ENCODE measurements around the gene ADAM8.
"Not testable (repeated sequence)": the region's sequence is repeated elsewhere in the genome, so short reads cannot be mapped to it uniquely, and the experiment has no call there.

Gene ADAM8

DNA sequence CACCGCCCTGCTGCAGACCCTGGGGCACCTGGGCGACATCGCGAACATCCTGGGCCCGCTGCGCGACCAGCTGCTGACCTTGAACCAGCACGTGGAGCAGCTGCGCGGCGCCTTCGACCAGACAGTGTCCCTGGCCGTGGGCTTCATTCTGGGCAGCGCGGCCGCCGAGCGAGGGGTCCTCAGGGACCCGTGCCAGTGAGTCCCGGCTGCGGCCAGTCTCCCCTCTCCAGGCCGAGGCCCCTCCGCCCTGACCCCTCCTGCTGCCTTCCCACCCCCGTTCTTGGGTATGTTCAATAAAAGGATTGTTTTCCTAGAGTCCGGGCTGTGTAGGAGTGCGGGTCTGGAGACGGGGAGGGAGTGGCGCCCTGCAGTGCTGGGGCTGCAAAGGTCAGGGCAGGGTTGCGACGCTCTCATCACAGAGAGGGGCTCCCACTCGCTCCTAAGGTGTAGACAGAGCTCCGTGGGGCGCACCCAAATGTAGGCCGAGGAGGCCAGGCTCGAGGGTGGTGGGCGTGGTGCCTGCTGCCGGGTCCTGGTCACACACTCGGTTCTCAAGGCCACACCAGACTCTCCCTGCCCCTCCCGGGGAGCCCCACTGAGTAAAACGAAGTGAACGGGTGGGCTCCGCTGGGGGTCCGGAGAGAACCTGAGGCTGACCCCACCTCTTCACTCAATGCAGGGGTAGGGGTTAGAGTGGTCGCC, 45.3 kb downstream of the ADAM8 start:
- no peak for DNase-seq (ENCODE audit: low read depth)

DNA sequence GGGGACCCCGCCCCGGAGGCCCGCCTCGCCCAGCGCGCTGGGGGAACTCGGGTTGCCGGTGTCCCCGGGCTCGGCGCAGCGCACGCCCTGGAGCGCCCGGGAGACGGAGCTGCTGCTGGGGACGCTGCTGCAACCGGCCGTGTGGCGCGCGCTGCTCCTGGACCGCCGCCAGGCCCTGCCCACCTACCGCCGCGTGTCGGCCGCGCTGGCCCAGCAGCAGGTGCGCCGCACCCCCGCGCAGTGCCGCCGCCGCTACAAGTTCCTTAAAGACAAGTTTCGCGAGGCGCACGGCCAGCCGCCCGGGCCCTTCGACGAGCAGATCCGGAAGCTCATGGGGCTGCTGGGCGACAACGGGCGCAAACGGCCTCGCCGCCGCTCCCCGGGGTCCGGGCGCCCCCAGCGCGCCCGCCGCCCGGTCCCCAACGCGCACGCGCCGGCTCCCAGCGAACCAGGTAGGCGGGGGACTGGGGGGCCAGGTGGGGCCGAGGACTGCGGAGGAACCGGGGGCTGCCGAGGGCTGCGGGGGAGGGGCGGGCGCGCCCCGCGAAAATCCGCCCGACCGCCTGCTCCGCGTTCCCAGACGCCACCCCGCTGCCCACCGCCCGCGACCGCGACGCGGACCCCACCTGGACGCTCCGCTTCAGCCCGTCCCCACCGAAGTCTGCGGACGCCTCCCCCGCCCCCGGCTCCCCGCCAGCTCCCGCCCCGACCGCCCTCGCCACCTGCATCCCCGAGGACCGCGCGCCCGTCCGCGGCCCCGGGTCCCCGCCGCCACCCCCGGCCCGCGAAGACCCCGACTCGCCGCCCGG, 46.1 kb downstream of the ADAM8 start:
- DNase-seq (ENCODE audit: low read depth): no peak

DNA sequence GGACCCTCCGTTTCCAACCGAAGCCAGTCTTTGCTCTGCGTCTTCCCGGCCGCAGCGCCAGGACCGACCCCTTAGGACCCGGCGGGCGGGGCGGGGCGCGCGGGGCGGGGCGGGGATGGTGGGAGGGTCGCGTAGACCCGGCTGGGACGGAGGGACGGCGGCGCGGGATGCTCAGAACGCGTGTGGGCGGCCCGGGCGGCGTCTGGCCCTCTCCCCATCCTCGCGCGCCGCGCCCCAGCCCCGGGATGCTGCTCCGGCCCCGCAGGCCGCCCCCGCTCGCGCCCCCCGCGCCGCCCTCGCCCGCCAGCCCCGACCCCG, 46.7 kb downstream of the ADAM8 start, which contains the start of gene UTF1:
Gene UTF1, plus strand, starts transcription at position 174 of the 318 bp plus-strand sequence. Its CDS starts 72 bp downstream, at position 246.
- no peak for DNase-seq (ENCODE audit: low read depth)

DNA sequence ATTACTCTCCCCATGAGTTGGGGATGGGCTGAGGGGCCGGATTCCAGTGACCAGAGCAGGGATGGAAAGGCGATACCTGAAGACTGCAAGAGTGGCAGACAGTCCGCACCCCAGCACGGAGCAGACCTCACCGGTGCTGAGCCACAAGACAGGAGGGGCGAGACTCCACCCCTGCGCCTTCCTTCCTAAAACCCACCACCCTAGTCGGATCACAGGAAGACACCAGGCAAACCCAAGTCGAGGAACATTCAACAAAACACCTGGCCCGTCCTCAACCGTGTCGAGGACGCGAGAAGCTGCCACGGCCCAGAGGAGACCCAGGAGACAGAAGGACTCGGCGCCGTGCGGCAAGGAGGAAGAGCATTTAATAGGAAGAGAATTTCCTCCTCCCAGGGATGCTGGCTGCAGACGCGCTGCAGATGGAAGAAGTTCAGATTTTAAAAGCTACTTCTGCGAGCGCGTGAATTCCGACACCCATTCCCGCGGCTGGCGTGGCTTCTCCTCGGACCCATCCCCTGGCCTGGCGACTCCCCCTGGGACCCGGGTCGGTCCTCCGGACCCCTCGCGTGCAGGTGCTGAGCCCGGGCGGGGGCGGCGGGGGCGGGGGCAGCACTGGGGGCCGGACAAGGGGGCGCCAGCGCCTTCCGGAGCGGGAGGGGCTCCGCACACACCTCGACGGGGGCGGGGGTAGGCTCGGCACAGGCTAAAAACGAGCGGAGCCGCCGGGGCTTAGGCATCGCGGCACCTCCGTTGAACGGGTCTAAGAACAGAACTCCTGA, 47.2 kb downstream of the ADAM8 start:
- DNase-seq (ENCODE audit: low read depth): no peak

DNA sequence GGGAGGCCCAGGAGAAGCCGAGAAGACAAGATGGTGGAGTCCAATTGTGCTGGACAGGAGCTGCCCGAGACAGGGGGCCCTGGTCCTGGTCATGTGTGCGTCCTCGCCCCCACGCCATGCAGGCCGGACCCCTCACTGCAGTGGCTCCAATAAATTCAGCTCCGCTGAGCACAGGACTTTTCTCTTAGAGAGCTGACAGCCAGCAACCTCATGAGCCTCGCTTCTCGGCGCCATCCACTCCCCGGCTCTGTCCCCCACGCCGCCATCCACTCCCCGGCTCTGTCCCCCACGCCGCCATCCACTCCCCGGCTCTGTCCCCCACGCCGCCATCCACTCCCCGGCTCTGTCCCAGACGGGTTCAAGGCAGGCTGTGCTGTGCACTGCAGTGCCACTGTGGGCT, 49.4 kb downstream of the ADAM8 start:
- DNase-seq (ENCODE audit: low read depth): no peak

DNA sequence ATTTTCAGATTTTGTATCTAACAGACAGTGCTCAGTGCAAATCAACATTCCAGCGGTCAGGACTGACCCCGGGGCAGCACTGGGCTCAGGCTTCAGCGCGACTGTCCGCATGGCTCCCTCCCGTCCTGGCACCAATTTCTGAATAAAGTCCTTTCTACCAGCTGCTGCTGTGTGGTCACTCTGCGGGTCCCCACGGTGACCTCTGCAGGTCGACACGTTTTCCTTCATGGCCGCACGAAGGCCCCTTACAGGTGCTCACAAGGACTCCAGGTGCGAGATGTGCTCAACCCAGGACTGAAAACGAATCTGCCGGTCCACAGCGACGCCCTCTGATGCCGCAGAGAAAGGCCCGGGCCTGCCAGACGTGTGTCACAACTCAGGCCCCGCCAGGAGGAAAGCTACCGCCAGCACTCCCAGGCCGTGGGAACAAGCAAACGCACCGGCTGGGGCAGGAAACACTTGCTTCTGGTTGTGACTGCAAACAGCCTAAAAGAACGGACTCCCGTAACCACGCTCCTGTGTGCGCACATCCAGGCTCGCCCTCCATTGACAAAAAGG, 50.3 kb downstream of the ADAM8 start:
- DNase-seq (ENCODE audit: low read depth): no peak

DNA sequence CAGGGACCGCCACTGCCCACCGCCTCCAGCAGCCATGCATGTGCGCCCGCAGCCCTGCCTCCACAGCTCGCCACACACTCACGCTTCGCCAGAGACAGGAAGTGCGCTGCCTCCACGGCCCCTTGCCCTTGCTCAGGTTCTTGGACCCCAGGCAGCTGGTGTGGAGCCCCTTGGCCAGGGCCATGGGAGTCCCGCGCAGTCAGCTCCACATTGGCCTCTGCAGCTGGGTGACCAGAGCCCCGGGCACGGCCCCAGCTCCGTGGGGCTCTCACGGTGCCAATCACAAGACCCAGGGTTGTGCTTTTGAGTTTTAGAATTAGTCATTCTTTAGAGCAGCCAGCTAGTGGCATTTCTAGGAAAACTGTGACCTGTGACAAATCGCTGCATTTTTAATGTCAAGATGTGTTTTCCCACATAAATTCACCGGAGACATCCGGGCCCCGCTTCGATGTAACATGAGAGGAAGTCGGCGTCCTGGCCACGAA, 50.9 kb downstream of the ADAM8 start:
- DNase-seq (ENCODE audit: low read depth): no peak

DNA sequence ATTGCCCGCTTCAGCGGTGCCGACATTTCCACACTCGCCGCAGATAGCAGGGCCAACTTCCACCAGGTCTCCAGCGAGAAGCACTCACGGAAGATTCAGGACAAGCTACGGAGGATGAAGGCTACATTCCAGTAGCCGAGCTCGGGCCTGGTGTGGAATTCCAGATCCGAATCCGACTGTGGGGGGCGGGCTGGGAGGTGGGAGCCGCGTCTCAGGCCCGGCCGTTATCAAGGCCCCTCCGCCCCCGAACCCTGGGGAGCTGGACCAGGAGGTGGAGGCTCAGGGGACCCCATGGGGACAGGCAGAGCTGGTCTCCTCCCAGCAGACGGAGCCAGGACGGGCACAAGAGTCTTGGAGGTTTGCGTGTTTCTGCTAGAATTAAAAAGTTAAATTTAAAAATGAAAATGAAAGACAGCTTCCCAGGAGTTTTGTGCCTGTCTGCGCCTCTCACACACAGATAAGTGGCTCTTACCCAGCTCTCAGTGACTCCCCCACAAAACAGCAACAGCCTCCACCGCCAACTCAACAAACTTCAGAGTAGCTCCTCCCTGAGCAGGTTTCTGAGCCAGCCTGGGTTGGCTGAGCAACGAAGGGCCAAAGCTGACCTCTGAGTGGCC, 51.8 kb downstream of the ADAM8 start:
- DNase-seq (ENCODE audit: low read depth): no peak

DNA sequence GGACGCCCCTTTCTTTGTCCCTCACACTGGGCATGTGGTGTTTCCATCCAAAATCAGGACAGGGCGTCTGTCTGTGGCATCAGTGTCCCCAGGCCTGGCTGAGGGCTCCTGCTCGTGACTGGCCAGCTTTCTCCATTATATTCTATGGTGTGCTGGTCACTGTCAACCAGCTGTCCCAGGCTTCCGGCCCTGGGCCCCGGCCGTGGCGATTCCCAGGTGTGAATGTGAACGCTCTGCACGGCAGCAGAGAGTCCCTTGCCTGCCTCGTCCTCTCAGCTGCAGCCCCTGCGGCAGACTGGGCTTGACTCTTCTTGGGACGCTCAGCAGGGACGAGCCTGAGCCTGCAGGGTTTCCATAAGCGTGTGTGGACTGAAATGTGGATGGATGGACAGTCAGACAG, 52.6 kb downstream of the ADAM8 start:
- no peak for DNase-seq (ENCODE audit: low read depth)

DNA sequence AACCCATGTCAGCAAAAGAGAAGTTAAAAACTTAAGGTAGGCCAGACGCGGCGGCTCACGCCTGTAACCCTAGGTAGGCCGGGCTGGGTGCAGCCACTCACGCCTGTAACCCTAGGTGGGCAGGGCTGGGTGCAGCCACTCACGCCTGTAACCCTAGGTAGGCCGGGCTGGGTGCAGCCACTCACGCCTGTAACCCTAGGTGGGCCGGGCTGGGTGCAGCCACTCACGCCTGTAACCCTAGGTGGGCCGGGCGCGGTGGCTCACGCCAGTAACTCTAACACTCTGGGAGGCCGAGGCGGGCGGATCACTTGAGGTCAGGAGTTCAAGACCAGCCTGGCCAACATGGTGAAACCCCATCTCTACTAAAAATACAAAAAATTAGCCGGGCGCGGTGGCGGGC, 54.9 kb downstream of the ADAM8 start:
- DNase-seq (ENCODE audit: low read depth): not testable (repeated sequence)

DNA sequence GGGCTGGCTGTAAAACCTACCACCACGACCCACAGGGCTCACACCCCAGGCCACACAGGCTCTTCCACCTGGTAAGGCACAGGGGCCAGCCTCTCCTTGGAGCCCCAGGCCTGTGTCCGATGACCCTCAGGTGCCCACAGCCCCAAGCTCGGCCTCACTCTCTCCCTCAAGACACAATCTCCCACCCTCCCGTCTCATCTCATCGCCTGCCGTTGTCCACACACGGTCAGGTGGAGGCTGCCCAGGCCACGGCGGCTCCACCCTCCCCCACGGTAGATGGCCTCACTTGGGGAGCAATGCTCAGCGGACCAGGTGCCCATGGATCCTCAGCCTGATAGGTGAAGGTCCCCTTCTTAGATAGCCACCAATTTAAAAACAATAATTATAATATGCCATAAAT, 55.3 kb downstream of the ADAM8 start:
- DNase-seq (ENCODE audit: low read depth): no peak

DNA sequence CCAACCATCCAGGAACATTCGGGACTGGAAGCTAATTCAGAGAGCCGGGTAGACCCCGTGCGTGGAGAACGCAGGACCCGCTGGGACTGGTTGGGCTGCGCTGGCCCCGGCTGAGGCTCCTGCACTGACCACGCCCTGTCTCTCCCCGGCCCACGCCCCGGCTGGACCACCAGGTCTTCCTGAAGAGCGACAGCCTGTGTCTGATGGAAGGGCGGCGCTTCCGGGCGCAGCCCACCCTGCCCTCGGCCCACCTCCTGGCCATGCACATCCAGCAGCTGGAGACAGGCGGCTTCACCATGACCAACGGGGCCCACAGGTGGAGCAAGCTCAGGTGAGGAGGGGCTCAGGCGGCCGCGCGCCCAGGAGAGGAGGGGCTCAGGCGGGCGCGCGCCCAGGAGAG, 56.9 kb downstream of the ADAM8 start:
- no peak for DNase-seq (ENCODE audit: low read depth)

DNA sequence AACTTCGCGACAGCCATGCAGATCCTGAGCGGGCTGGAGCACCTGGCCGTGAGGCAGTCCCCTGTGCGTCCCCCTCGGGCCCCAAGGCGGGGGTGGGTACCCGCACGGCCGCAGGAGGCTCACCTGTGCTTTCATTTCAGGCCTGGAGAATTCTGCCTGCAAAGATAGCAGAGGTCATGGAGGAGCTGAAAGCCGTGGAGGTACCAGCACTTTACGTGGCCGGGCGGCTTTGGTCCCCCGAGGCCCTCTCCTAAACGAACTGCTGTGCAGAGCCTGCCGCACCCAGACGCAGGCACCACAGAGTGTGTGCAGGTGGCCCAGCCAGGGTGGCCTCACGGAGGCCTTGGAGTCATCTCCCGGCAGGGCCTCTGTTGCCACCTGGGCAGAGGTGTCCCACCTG, 57.8 kb downstream of the ADAM8 start:
- no peak for DNase-seq (ENCODE audit: low read depth)

DNA sequence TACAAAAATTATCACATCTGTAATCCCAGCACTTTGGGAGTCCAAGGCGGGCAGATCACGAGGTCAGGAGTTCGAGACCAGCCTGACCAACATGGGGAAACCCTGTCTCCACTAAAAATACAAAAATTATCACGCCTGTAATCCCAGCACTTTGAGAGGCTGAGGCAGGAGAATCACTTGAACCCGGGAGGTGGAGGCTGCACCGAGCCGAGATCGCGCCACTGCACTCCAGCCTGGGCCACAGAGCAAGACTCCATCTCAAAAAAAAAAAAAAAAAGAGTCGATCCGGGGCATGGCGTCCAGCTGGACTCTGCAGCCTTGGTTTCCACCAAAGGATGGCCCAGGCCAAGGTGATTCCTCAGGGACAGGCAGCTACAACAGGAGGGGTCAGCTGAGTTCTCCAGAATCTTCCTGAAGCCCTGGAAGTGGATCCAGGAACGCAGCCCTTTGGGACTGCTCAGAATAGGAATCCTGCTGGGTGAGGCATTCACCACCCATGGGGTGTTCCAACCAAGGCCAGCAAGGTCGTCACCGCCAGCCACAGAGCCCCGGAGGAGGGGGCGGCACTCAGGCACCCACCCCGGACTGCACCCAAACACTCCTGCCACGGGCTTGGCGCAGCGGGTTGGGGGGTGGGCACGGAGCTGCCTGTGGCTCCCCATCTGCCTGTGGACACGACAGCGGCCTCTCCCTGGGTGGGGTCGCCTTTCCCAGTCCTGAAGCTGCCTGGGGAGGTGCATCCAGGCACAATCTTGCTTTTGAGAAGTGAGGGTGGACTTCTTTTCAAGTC, 58.7 kb downstream of the ADAM8 start:
- no peak for DNase-seq (ENCODE audit: low read depth)

DNA sequence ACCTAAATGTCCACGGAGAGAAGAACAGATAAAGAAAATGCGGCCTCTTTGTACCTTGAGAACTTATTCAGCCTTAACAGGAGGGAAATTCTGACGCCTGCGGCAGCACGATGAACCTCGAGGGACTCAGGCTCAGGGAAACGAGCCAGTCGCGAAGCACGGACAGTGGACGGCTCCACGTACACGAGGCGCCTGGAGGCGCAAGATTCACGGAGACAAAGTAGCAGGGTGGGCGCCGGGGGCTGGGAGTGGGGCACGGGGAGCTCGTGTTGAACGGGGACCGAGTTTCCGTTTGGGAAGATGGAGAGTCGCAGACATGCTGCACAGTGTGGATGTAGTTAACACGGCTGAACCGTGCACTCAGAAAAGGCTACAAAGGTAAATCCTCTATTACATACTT, 59.9 kb downstream of the ADAM8 start:
- DNase-seq (ENCODE audit: low read depth): no peak

DNA sequence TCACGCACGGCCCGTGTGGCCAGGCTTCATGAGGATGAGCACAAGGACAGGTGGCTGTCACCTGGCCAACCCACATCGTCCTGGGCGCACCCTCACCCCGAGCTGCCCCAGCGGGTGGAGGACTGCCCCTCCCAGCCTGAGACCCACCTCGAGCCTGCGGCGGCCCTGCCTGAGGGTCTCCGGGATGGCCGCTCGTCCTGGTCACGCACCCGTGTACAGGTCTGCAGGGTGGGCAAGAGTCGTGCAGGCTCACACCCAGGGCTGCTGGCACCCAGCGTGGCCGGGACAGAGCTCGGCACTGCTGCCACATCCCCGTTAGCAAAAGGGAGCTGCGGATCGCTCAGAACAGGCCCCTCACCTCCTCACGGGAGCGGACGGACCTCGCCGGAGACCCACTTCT, 61.1 kb downstream of the ADAM8 start:
- DNase-seq (ENCODE audit: low read depth): no peak

DNA sequence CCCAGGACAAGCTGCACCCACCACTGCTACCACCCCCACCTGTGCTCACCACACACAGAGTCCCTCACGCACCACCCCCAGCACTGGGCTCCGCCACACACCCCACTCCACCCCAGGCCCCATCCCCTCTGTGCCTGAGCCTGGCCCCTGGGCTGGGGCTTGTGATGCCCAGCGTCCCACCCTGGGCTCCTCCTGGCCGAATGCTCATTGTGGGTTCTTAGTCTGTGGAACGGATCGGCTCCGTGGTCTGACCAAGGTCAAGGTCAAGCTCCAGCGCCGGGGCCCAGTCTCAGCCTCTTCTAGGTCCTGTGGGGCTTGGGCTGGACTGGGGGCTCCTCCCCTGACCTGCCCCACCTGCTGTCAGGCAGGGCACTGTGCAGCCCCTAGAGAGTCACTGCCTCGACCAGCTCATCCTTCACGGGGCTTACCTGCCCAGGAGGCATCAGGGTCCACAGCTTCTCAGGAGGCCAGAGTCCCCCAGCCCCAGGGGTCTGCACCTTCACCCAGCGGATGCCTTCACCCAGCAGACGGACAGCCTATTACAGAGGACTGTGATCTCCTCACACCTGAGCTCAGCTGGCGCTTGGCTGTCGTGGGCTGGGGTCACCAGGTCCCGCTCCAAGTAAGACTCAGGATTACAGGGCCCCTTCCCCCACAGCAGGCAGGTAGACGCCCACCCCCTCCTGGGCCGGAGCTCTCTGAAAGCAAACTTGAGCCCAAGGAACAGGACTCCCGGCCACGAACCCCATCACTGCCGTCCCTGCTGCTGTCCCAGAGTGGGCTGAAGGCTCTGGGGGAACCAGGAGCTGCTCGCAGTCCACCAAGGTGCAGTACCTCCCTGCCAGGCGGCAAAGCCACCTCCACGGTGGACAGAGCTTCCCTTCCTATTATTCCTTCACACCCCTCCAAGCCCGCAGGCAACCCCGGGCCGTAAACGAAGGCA, 61.9 kb downstream of the ADAM8 start:
- no peak for DNase-seq (ENCODE audit: low read depth)

DNA sequence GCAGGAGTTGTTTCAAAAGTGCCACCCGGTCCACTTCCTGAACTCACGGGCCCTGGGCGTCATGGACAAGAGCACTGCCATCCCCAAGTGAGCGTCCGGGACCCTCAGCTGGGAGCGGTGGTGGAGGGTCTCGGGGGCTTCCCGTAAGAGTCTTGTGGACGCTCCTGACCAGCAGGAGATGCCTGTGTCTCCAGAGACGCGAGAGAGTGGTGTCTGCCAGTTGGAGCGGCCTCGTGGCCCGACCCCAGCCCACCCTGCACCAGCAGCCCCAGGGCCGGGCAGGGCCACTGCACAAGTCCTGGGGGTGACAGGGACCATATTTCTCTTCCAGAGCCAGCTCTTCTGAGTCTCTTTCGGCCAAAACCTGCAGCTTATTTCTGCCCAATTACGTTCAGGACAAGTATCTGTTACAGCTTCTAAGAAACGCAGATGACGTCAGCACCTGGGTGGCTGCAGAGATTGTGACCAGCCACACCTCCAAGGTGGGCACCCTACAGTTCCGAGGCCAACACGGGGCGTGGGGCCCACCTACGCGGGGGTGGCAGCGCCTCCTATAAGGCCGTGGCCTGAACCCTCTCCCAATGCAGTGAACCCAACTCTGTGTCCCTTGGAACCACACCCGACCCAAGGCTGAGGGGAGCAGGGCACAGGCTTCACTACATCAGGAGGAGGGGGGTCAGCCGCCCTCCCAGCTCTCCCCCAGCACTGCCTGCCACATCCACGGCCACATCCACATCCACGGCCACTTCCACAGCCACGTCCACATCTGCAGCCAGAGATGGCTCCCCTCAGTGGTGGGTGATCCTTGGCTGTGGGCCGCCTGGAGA, 62.8 kb downstream of the ADAM8 start:
- DNase-seq (ENCODE audit: low read depth): no peak

DNA sequence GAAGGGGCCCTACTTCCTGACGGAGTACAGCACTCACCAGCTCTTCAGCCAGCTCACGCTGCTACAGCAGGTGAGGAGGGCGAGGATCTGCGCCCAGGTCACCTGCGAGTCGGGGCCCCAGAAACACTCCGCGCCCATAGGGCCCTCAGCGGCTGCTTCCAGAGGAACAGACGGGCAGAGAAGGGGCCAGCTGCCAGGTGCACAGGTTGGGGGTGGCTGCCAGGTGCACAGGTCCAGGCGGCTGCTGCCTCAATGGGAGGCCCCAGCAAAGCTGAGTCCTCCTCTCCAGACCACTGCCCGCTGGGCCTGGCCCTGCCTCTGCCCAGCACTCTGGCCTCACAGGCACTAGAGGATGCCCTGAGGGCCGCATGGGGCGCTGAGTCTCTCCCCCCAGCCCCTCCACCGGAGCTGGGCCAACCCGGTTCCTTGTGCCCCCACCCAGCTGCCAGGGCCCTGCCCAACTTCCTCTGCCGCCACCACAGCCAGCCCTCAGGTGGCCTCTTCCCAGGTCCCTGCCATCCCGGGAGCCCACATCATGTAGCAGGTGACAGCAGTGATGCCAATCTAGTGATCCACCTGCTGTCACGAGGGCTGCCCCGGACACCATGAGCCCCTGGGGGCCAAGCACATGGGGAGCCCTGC, 63.7 kb downstream of the ADAM8 start:
- no peak for DNase-seq (ENCODE audit: low read depth)

All from iris pigment epithelial cell (primary cell).